ENCODE measurements around the gene ACSM2A.

- TF ChIP-seq POLR2A (IDR thresholded peaks at IDR 0.05; ENCODE audit: low read depth, low read length) (no peak), POLR2AphosphoS5 (IDR thresholded peaks at IDR 0.05; ENCODE audit: low read depth, low read length) (no peak)
Observed at GRCh38 chr16:20441191-20441590, 10.1 kb upstream of the ACSM2A start.

Measured in GM12892 (cell line).